Activated CD8-positive, alpha-beta memory T cell treated with anti-CD3 and anti-CD28 coated beads, Interleukin-2, amount 10 ng/mL, durations not matched to agents 7 days and 5 days (primary cell): Measurements from ENCODE around the gene CUBN. TPM values are rescaled to one million over a fixed set of nuclear protein-coding genes. Genes with fewer than 3 reads are reported as not detected.

Source experiments
- ATAC-seq: fragments of 150-1000 bp; cut with Tn5 transposase; one replicate; pipeline ENCODE4 v1.10.0; 2021; ENCODE audit warnings: moderate library complexity
- CTCF ChIA-PET: fragments of 350-600 bp; sonication (Branson Sonifier 250); formaldehyde crosslinking; loops from one replicate; lab custom pipeline; 2021; ENCODE audit warnings: antibody characterized with exemption; lab: Charles Lee
- DNase-seq: peaks from one replicate; pipeline ENCODE4 v3.0.0-alpha.2; 2020
- H3K27ac Mint-ChIP-seq: one replicate; pipeline ENCODE4 v1.8.0; 2021; ENCODE audit warnings: mild to moderate bottlenecking, mixed read lengths
- H3K27me3 Mint-ChIP-seq: one replicate; pipeline ENCODE4 v1.8.0; 2021; ENCODE audit warnings: mixed read lengths
- H3K36me3 Mint-ChIP-seq: one replicate; pipeline ENCODE4 v1.8.0; 2021; ENCODE audit warnings: mild to moderate bottlenecking, mixed read lengths
- H3K4me1 Mint-ChIP-seq: one replicate; pipeline ENCODE4 v1.8.0; 2021; ENCODE audit warnings: mixed read lengths
- H3K4me3 Mint-ChIP-seq: one replicate; pipeline ENCODE4 v1.8.0; 2021; ENCODE audit warnings: mild to moderate bottlenecking, moderate library complexity, mixed read lengths
- H3K9me3 Mint-ChIP-seq: one replicate; pipeline ENCODE4 v1.8.0; 2022; ENCODE audit warnings: low read depth, mixed read lengths
- total RNA-seq, 2 experiments: library from RNA; stranded (reverse); gene quantifications; one replicate each; pipeline ENCODE4 v1.2.3, GENCODE V29; 2021

CUBN gene
- total RNA-seq, 2 experiments from 2014 or later: 0.56 to 1.1 TPM

DNA sequence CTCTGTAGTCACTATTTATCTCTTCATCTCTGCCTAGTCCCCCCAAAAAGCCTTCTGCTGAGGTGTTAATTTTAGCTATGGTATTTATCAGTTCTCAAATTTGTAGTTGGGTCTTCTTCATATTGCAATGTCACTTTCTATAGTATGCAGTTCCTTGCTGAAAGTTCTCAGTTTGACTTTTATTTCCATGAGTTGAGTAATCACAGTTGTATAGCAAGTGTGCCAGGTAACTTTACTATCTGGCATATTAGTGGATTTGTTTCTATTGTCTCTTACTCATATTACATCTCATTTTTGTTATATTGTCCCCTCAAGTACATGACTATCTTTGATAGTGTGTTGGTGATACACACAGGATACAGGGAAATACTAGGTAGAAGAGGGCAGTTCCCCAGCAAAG is 152.8 kb downstream of the CUBN start:
- Mint-ChIP-seq H3K9me3 (no peaks in the 10 kb centered on the region), H3K4me3 (no peak overlapping the region), H3K4me1 (peaks cover 6% of the 10 kb centered on the region), H3K27me3 (peaks cover 4% of the 10 kb centered on the region), H3K27ac (no peak overlapping the region), H3K36me3 (no peaks in the 10 kb centered on the region)
- CTCF ChIA-PET: no interaction called here
- ATAC-seq (no peak), DNase-seq (no peak)

DNA sequence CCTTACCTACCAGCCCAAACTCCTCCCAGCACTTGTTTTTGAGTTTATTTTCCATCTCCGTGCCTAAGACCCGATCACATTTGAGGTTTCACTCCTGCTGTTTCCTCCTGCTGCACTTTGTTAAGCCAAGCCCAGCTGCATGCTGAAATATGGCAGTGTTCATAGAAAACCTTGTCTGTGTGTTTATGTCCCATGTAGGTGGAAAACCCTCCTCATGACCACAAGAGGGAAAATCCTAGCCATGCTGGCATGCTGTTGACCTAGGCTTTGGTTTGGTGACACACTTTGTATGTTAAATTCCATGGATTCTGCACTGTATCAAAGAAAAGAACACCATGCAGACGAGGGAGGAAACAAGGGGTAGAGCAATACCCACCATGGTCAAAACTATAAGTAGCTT is 154.4 kb downstream of the CUBN start:
- CTCF ChIA-PET: interaction anchor here (0.7 kb wide), 1 partner anchor 9 kb away, joined by 4 read pairs; no protein-coding TSS in a partner anchor
- DNase-seq (no peak), ATAC-seq (no peak)
- H3K4me1 Mint-ChIP-seq: peaks cover 6% of the 10 kb centered on the region
- no peak overlapping the region for H3K4me3 Mint-ChIP-seq
- no peak overlapping the region for H3K27ac Mint-ChIP-seq
- no peaks in the 10 kb centered on the region for H3K9me3 Mint-ChIP-seq
- peaks cover 4% of the 10 kb centered on the region for H3K27me3 Mint-ChIP-seq
- H3K36me3 Mint-ChIP-seq: peaks cover 2% of the 10 kb centered on the region

- CTCF ChIA-PET: interaction anchor here (0.7 to 1.2 kb wide), 4 partner anchors 10 to 252 kb away, joined by 3 to 4 read pairs (median 3); no protein-coding TSS in a partner anchor
- Mint-ChIP-seq H3K27ac (no peak overlapping the region), H3K36me3 (peaks cover 2% of the 10 kb centered on the region), H3K27me3 (peaks cover 3% of the 10 kb centered on the region), H3K4me3 (peak overlapping the region; percentile 7), H3K9me3 (no peaks in the 10 kb centered on the region), H3K4me1 (peaks cover 21% of the 10 kb centered on the region)
- ATAC-seq: peak; percentile 51
- no peak for DNase-seq
Measured at GRCh38 chr10:16968416-16969041, 161.1 kb downstream of the CUBN start.

DNA sequence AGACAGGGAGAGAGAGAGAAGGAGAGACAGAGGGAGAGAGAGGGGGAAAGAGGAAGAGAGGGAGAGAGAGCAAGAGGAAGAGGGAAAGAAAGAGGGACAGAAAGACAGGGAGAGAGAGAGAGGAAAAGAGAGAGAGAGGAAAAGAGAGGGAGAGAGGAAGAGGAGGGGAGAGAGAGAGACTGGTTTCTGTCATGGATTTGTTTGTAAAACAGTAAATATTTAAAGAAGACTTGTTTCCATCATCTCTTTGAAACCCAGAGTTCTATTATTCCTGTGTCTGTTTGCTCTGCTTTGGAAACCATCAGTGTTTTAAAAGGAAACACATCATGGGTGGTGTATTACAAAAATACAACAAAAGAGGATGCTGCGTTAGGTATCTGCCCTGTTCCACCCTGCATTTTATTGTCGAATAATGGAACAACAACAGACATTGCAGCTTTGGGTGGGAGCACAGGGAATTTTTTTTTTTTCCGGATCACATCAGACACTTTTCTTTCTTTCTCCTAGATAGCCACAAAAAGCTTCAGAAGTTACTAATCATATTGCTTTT is 161.7 kb downstream of the CUBN start:
- CTCF ChIA-PET: interaction anchor here (0.7 to 1.2 kb wide), 4 partner anchors 11 to 253 kb away, joined by 3 to 4 read pairs (median 3); no protein-coding TSS in a partner anchor
- DNase-seq: no peak
- no peaks in the 10 kb centered on the region for H3K9me3 Mint-ChIP-seq
- H3K27ac Mint-ChIP-seq: peak overlapping the region; percentile 38
- ATAC-seq: no peak
- H3K4me1 Mint-ChIP-seq: peaks cover 21% of the 10 kb centered on the region
- H3K27me3 Mint-ChIP-seq: peaks cover 3% of the 10 kb centered on the region
- peak overlapping the region; percentile 32 for H3K4me3 Mint-ChIP-seq
- H3K36me3 Mint-ChIP-seq: peaks cover 2% of the 10 kb centered on the region

DNA sequence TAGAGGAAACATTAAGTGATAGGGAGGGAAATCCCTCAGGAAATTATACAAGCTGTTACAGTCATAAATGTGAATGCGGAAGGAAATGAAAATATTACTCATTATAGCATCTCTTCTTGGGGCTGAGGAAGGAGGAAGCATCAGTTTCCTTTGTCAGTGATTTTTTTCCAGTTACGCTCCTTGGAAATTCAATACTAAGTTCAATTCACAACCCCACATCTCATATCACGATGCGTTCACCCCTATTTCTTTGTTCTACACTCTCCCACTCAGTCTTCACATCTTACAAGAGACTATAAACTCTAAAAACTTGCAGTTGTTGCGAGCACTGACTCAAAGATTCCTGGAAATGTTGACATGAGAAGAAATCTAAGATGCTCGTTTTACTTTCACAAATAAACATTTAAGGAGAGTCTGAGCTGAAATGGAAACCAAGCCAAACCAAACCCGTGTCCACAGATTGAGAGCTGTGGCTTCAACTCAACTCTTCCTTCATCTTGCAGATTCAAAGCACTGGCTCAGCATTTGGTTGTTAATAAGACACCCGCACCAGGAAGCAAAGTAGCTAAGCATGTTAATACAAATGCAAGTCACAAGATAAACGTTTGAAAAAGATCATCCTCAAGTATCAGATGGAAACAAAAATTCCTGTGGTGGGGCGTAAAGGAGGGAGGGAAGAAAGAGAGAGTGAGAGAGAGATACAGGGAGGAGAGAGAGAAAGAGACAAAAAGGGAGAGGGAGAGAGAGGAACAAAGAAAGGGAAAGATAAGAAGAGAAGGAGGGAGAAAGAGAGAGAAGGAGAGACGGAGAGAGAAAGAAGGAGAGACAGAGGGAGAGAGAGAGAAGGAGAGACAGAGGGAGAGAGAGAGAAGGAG is 162.4 kb downstream of the CUBN start:
- DNase-seq (peak; percentile 56), ATAC-seq (peak; percentile 61)
- Mint-ChIP-seq H3K4me1 (peaks cover 21% of the 10 kb centered on the region), H3K27me3 (peaks cover 3% of the 10 kb centered on the region), H3K27ac (peak overlapping the region; percentile 38), H3K9me3 (no peaks in the 10 kb centered on the region), H3K4me3 (peak overlapping the region; percentile 32), H3K36me3 (peaks cover 2% of the 10 kb centered on the region)
- CTCF ChIA-PET: interaction anchor here (1.1 kb wide), 1 partner anchor 29 kb away, joined by 4 read pairs; no protein-coding TSS in a partner anchor

DNA sequence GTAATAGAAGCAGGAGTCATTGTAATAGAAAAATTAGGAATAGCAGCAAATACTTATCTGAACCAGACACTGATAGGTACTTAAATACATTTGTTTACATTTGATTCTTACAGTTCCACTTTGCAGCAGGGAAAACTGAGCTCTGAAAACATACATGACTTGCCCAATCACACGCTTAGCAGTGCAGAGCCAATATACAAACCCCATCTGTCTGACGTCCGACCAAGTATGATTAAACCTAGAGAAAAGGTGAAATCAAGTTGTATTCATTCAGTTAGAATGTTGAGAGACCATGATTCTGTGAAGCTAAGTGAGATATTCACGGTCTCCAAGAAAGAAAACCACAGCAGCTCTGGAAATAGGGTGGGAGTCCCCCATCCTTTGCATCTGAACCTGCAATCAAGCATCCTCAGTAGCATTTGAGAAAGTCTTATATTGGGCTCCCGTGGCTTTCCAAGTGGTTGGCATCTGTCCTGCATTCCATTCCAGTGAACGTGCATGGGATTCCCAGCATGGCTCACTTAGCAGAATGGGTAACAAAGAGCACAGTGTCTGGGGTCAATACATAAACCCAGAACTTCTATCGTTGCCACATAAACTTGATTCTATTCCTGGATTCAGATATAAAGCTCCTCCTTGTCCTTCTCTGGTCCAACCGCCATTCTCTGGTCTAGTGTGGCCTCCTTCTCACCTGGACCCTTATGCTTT is 163.7 kb downstream of the CUBN start:
- Mint-ChIP-seq H3K4me3 (no peak overlapping the region), H3K36me3 (no peaks in the 10 kb centered on the region), H3K9me3 (no peaks in the 10 kb centered on the region), H3K27ac (no peak overlapping the region), H3K27me3 (peaks cover 3% of the 10 kb centered on the region), H3K4me1 (peaks cover 21% of the 10 kb centered on the region)
- DNase-seq (no peak), ATAC-seq (no peak)
- CTCF ChIA-PET: interaction anchor here (0.6 to 1.1 kb wide), 2 partner anchors 9 to 31 kb away, joined by 4 read pairs; no protein-coding TSS in a partner anchor

DNA sequence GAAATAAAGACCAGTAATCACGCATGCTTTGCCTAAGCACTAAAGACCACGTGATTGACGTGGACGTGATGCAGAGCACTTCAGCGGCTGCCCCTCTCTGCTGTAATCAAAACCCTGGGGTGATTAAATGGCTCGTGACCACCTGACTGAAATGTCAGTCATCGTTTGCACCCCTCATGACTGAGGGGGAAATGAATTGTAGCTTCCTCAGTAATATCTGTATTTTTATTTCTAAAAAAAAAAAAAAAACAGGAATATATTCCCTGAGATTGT is 164.3 kb downstream of the CUBN start:
- no peaks in the 10 kb centered on the region for H3K9me3 Mint-ChIP-seq
- H3K27ac Mint-ChIP-seq: no peak overlapping the region
- H3K4me3 Mint-ChIP-seq: no peak overlapping the region
- ATAC-seq: no peak
- CTCF ChIA-PET: no interaction called here
- DNase-seq: no peak
- peaks cover 21% of the 10 kb centered on the region for H3K4me1 Mint-ChIP-seq
- peaks cover 3% of the 10 kb centered on the region for H3K27me3 Mint-ChIP-seq
- no peaks in the 10 kb centered on the region for H3K36me3 Mint-ChIP-seq

DNA sequence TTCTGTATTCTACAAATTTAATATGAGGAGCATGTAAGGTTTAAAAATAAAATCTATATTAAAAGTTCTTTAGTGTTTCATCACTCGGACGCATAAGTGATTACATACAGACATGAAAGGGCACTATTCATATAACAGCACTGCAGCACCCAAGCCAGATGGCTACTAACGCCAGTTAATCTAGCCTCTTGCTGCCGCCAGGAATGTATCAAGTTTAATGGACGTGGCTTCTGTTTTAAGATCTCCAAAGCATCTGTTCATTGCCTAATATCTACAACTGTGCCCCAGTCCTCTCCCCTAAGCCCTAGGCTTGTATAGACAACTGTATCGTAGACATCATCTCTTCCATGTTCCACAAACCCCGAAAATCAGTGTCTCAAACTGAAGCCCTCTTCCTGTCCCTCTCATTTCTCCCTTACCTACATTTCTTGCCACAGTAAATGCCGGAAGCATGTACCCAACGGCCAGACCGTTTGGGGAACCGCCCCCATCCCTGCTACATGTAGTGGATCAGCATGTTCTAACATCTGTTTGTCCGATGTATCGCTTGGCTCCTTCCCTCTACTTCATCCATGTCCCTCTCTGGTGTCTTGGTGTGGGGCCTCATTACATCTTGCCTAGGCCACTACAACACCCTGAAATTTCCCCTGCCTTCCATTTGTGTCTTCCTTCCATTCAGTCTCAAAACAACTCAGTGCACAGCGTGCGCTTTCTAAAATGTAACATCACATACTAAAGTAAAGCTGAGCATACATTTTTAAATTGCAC is 164.9 kb downstream of the CUBN start:
- peaks cover 3% of the 10 kb centered on the region for H3K27me3 Mint-ChIP-seq
- H3K36me3 Mint-ChIP-seq: no peaks in the 10 kb centered on the region
- no peaks in the 10 kb centered on the region for H3K9me3 Mint-ChIP-seq
- DNase-seq (no peak), ATAC-seq (no peak)
- CTCF ChIA-PET: no interaction called here
- H3K4me3 Mint-ChIP-seq: no peak overlapping the region
- peaks cover 21% of the 10 kb centered on the region for H3K4me1 Mint-ChIP-seq
- no peak overlapping the region for H3K27ac Mint-ChIP-seq

- peaks cover under 1% of the 10 kb centered on the region for H3K27me3 Mint-ChIP-seq
- no peak for DNase-seq
Measured at GRCh38 chr10:16960551-16960950, 169.1 kb downstream of the CUBN start.

DNA sequence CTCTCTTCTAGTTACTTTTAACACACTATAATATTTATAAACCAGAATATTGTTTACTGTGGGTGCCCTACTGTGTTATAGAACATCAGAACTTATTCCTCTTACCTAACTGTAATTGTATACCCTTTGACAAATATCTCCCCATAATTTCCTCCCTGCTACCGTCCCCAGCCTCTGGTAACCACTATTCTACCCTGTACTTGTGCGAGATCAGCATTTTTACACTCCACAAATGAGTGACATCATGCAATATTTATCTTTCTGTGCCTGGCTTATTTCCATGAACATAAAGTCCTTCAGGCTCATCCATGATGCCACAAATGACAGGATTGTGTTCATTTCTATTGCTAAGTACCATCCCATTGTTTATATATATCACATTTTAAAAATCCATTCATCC is 172.6 kb downstream of the CUBN start:
- DNase-seq (no peak), ATAC-seq (no peak)
- Mint-ChIP-seq H3K27me3 (peaks cover 3% of the 10 kb centered on the region), H3K4me3 (no peak overlapping the region), H3K36me3 (no peaks in the 10 kb centered on the region), H3K9me3 (no peaks in the 10 kb centered on the region), H3K27ac (no peak overlapping the region), H3K4me1 (peaks cover 3% of the 10 kb centered on the region)
- CTCF ChIA-PET: no interaction called here

More at GRCh38 chr10:16960551-16960950, 169.1 kb downstream of the CUBN start:
- Mint-ChIP-seq H3K9me3 (no peaks in the 10 kb centered on the region), H3K27ac (no peak overlapping the region), H3K4me3 (no peak overlapping the region), H3K36me3 (no peaks in the 10 kb centered on the region), H3K4me1 (no peaks in the 10 kb centered on the region)
- CTCF ChIA-PET: no interaction called here
- ATAC-seq: no peak

DNA sequence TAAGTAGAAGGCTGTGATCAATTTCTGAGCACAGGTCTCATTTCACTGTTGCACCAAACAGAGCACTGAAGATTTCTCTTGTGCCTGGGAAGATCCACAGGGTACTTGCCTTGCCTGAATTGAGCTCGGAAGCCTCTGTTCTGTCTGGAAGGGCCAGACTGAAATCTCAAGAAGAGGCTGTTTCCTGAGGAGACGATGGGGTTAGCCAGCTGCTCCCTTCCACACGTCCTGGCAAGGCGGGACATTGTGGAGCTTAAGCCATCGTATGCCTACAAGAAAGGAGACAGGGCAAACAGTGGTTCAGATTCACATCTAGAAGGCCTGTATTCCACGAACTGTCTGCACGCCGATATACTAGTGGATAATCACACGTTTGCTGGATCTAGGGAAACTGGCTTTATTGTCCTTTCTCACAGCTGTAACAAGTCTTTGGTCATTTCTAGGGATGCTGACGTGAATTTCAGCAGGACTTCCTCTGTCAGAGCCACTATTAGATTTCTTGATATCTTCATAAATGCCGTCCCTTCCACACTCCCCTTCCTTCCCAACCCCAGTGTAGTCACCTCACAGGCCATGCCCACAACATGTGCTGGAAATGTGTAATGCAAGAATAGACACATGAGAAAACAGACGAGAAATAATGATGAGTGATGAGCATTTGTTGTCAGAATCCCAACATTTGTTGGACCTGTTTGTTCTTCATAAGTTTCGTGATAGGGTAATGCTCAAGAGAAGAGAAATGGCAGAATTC is 175.2 kb downstream of the CUBN start:
- Mint-ChIP-seq H3K36me3 (no peaks in the 10 kb centered on the region), H3K9me3 (no peaks in the 10 kb centered on the region), H3K27ac (no peak overlapping the region), H3K27me3 (peaks cover 7% of the 10 kb centered on the region), H3K4me3 (no peak overlapping the region), H3K4me1 (peaks cover 6% of the 10 kb centered on the region)
- ATAC-seq (no peak), DNase-seq (no peak)
- CTCF ChIA-PET: interaction anchor here (0.7 kb wide), 1 partner anchor 157 kb away, joined by 4 read pairs; no protein-coding TSS in a partner anchor

- Mint-ChIP-seq H3K27me3 (peaks cover 7% of the 10 kb centered on the region), H3K9me3 (no peaks in the 10 kb centered on the region), H3K4me1 (peaks cover 10% of the 10 kb centered on the region), H3K4me3 (no peak overlapping the region), H3K27ac (no peak overlapping the region), H3K36me3 (no peaks in the 10 kb centered on the region)
- CTCF ChIA-PET: interaction anchor here (0.5 kb wide), 1 partner anchor 183 kb away, joined by 5 read pairs; no protein-coding TSS in a partner anchor
- ATAC-seq (no peak), DNase-seq (no peak)
Measured at GRCh38 chr10:16953270-16953669, 176.3 kb downstream of the CUBN start.
